Left lung (tissue), 10 donors: ENCODE measurements around the gene LRRN4CL. TPM values are rescaled to one million over a fixed set of nuclear protein-coding genes. Genes with fewer than 3 reads are reported as not detected.
A peak's percentile ranks its signal among the peaks of the same experiment; 100 is the strongest.

Experiments used
- ATAC-seq: fragments of 200-7000 bp; cut with Tn5 transposase; one replicate; pipeline ENCODE4 v1.9.1; 2020; ENCODE audit warnings: moderate library complexity
- DNase-seq, 4 donors: peaks; one replicate each; pipeline ENCODE4 v3.0.0-alpha.2; 2013 to 2020
- H3K27ac ChIP-seq, 2 donors: fragments of 200-600 bp; sonication (generic) in 1 of 2; one replicate each; pipeline versions ENCODE4 v1.5.0 to v1.8.0; 2020 to 2021
- H3K27me3 ChIP-seq, 2 donors: fragments of 200-600 bp; sonication (generic) in 1 of 2; one replicate each; pipeline versions ENCODE4 v1.5.0 to v1.8.0; 2020 to 2021
- H3K36me3 ChIP-seq, 2 donors: fragments of 200-600 bp; sonication (generic) in 1 of 2; one replicate each; pipeline versions ENCODE4 v1.5.0 to v1.8.0; 2020 to 2021
- H3K4me1 ChIP-seq, 2 donors: fragments of 200-600 bp; one replicate each; pipeline ENCODE4 v1.8.0; 2021
- H3K4me3 ChIP-seq, 2 donors: fragments of 200-600 bp; sonication (generic) in 1 of 2; one replicate each; pipeline versions ENCODE4 v1.5.0 to v1.8.0; 2020 to 2021; ENCODE audit warnings: mild to moderate bottlenecking in 1 of 2
- H3K9me3 ChIP-seq, 2 donors: fragments of 200-600 bp; sonication (generic) in 1 of 2; one replicate each; pipeline versions ENCODE4 v1.5.0 to v1.8.0; 2020 to 2021
- CTCF ChIP-seq, 2 donors: fragments of 200-600 bp; sonication (generic) in 1 of 2; IDR thresholded peaks; one replicate each; pipeline versions ENCODE4 v1.5.0 to v1.8.0; 2021; ENCODE audit warnings: antibody characterized with exemption in 2 of 2
- intact Hi-C, 2 donors: fragments of 100-400 bp; cut with DNase I; formaldehyde crosslinking; loops; one replicate each; pipeline versions ENCODE4 v1.11.2 to v1.14.2; 2022
- polyA plus RNA-seq, 6 donors: library from polyadenylated mRNA; unstranded; fragments of 120-200 nt; gene quantifications; one replicate each; pipeline ENCODE4 v1.2.1, GENCODE V29; 2013; ENCODE audit not compliant: insufficient read length in 6 of 6
- total RNA-seq, 2 donors: library from RNA; stranded (reverse); fragmentation: NEBNext Ultra II Directional; extraction: Animal tissue kit (Norgen Biotek cat#: 25700); gene quantifications; one replicate each; pipeline ENCODE4 v1.2.1, GENCODE V29; 2021
- donor health status: DM: no; HTN: yes; CAD: no.
- donor health status: DM: no; HTN: no; CAD: no.

The LRRN4CL gene
- total and polyA plus RNA-seq, 8 donors, result 0.32 to 2.0 (median 0.69) TPM

GRCh38 chr11:62715150-62716130 lies 26.1 kb upstream of the LRRN4CL start:
- no peak for TF ChIP-seq CTCF (IDR thresholded peaks at IDR 0.05)
- no peaks in the 10 kb centered on the region for H3K9me3 ChIP-seq
- ATAC-seq (no peak), DNase-seq (no peak)
- intact Hi-C loops, result no loop called here
- H3K27me3 ChIP-seq, result no peaks in the 10 kb centered on the region
- peaks cover 5 to 16% of the 10 kb centered on the region in 2 donors for H3K4me1 ChIP-seq
- peaks cover 4 to 99% of the 10 kb centered on the region in 2 donors for H3K36me3 ChIP-seq
- no peak overlapping the region for H3K27ac ChIP-seq
- no peak overlapping the region for H3K4me3 ChIP-seq

DNA sequence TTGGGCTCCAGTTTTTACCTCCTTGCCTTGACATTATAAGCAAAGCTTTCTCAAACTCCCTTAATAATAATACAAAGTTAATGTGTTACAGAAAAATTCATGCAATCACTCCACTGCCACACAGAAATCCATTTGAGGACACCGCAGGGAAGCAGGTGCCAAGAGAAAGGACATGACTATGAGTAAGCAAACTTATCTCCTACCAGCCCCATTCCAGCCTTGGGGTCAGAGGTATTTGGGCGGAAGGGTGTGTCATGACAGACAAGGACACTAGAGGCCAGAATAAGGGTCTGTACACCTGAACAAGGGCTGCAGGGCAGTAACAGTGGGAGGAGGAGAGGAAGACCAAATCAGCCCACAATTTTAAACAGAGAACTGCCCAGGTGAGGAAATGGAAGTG lies 24.0 kb upstream of the LRRN4CL start:
- peaks cover 0 to 82% of the 10 kb centered on the region in 2 donors for H3K36me3 ChIP-seq
- DNase-seq, result peak in 1 of 4 donors; percentile 70
- TF ChIP-seq CTCF (IDR thresholded peaks at IDR 0.05), result no peak
- peaks cover 17 to 34% of the 10 kb centered on the region in 2 donors for H3K4me1 ChIP-seq
- H3K27me3 ChIP-seq, result no peaks in the 10 kb centered on the region
- no peaks in the 10 kb centered on the region for H3K9me3 ChIP-seq
- H3K27ac ChIP-seq, result peak overlapping the region; percentile 39 to 49
- ATAC-seq, result peak; percentile 49
- no peak overlapping the region for H3K4me3 ChIP-seq
- intact Hi-C loops, result no loop called here

- Histone ChIP-seq H3K27me3 (no peaks in the 10 kb centered on the region), H3K27ac (peak overlapping the region; percentile 23 to 49), H3K4me3 (no peak overlapping the region), H3K4me1 (peaks cover 17 to 38% of the 10 kb centered on the region in 2 donors), H3K9me3 (no peaks in the 10 kb centered on the region), H3K36me3 (peaks cover 0 to 77% of the 10 kb centered on the region in 2 donors)
- no peak for DNase-seq
- no peak for TF ChIP-seq CTCF (IDR thresholded peaks at IDR 0.05)
- intact Hi-C loops, result no loop called here
- no peak for ATAC-seq
These were observed 23.5 kb upstream of the LRRN4CL start for GRCh38 chr11:62712861-62713260.

DNA sequence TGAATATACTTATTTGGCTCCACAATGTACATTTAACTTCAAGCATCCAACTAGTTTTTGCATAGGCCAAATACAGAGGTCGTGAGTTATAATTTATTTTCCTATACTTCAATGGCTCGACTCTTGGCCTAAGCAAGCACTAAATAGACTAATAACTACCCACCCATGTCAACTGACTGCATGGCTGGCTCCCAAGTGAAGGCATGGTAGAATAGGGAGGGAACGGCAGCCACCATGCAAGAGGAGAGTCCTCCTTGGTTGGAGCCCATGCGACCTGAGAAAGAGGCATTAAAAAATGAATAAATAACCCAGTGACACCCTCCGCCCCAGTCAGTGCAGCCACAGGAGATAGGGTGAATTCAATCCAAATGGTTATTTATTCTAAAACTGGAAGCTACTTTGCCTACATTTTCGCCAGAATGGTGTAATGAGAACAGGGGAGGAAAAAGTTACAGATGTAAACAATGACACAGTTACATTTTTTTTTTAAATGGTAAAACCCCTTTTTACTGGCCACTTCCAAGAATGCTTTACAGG lies 23.0 kb upstream of the LRRN4CL start:
- no peaks in the 10 kb centered on the region for H3K27me3 ChIP-seq
- H3K36me3 ChIP-seq, result peaks cover 0 to 72% of the 10 kb centered on the region in 2 donors
- DNase-seq, result no peak
- no peaks in the 10 kb centered on the region for H3K9me3 ChIP-seq
- H3K27ac ChIP-seq, result peak overlapping the region; percentile 23 to 49
- ATAC-seq, result no peak
- TF ChIP-seq CTCF (IDR thresholded peaks at IDR 0.05), result no peak
- H3K4me3 ChIP-seq, result no peak overlapping the region
- H3K4me1 ChIP-seq, result peaks cover 17 to 42% of the 10 kb centered on the region in 2 donors
- intact Hi-C loops, result no loop called here

GRCh38 chr11:62710001-62710345 lies 20.6 kb upstream of the LRRN4CL start:
- H3K27ac ChIP-seq, result peak overlapping the region; percentile 96 to 97
- H3K4me1 ChIP-seq, result peaks cover 29 to 63% of the 10 kb centered on the region in 2 donors
- DNase-seq, result no peak
- H3K4me3 ChIP-seq, result peak overlapping the region; percentile 51 to 59
- peaks cover 0 to 48% of the 10 kb centered on the region in 2 donors for H3K36me3 ChIP-seq
- intact Hi-C loops, result no loop called here
- no peaks in the 10 kb centered on the region for H3K27me3 ChIP-seq
- no peak for TF ChIP-seq CTCF (IDR thresholded peaks at IDR 0.05)
- ATAC-seq, result no peak
- no peaks in the 10 kb centered on the region for H3K9me3 ChIP-seq
